OCI-LY7 (cell line): ENCODE data around the gene CHM. TPM values are rescaled to one million over a fixed set of nuclear protein-coding genes. Genes with fewer than 3 reads are reported as not detected.
"Not testable (repeated sequence)": the region's sequence is repeated elsewhere in the genome, so short reads cannot be mapped to it uniquely, and the experiment has no call there.

Source experiments
- BruUV-seq: library from RNA; stranded (reverse); fragments of 400-500 nt; replicated peaks from 2 replicates; lab custom pipeline; 2021; lab: Mats Ljungman, UMichigan
- CTCF ChIA-PET: fragments of 300-600 bp; sonication (Branson Sonifier 250); formaldehyde crosslinking; loops from one replicate; lab custom pipeline; 2022; ENCODE audit warnings: antibody characterized with exemption; ENCODE audit not compliant: unreplicated experiment; lab: Charles Lee
- POLR2A ChIA-PET: fragments of 300-600 bp; sonication (Branson Sonifier 250); formaldehyde crosslinking; loops from one replicate; lab custom pipeline; 2022; ENCODE audit warnings: antibody characterized with exemption; lab: Charles Lee
- DNase-seq: peaks from one replicate; pipeline ENCODE4 v3.0.0-alpha.2; 2015; ENCODE audit warnings: low spot score
- H2AFZ ChIP-seq: fragments of 200-600 bp; sonication (generic), shearing (Covaris generic); 2 replicates; pipeline ENCODE4 v1.6.1; 2014; ENCODE audit warnings: mild to moderate bottlenecking, antibody characterized with exemption, low read length, moderate library complexity
- H3K27ac ChIP-seq: fragments of 200-600 bp; sonication (generic); 2 replicates; pipeline ENCODE4 v1.5.1; 2014; ENCODE audit warnings: mixed run types, low read depth, mild to moderate bottlenecking, moderate library complexity, low read length, inconsistent platforms; ENCODE audit not compliant: poor library complexity, severe bottlenecking
- H3K36me3 ChIP-seq: fragments of 200-600 bp; sonication (generic); 2 replicates; pipeline ENCODE4 v1.6.1; 2014; ENCODE audit warnings: mild to moderate bottlenecking, antibody characterized with exemption, low read length, moderate library complexity, mixed read lengths; ENCODE audit not compliant: insufficient read depth
- H3K4me1 ChIP-seq: fragments of 200-600 bp; sonication (generic); 2 replicates; pipeline ENCODE4 v1.5.1; 2014; ENCODE audit warnings: mild to moderate bottlenecking, low read length; ENCODE audit not compliant: insufficient read depth, poor library complexity, severe bottlenecking
- H3K4me2 ChIP-seq: fragments of 200-600 bp; sonication (generic); 2 replicates; pipeline ENCODE4 v1.6.1; 2014; ENCODE audit warnings: mild to moderate bottlenecking, low read length
- H3K4me3 ChIP-seq: fragments of 200-600 bp; sonication (generic); 2 replicates; pipeline ENCODE4 v1.5.1; 2014; ENCODE audit warnings: mild to moderate bottlenecking, low read depth, low read length; ENCODE audit not compliant: poor library complexity, severe bottlenecking
- H3K79me2 ChIP-seq: fragments of 200-600 bp; sonication (generic); 2 replicates; pipeline ENCODE4 v1.6.1; 2016; ENCODE audit warnings: low read depth, mild to moderate bottlenecking, low read length, moderate library complexity, mixed read lengths; ENCODE audit not compliant: insufficient read depth
- H3K9me2 ChIP-seq: fragments of 200-600 bp; sonication (generic); 2 replicates; pipeline ENCODE4 v1.6.1; 2016; ENCODE audit warnings: mild to moderate bottlenecking, low read length, mixed read lengths; ENCODE audit not compliant: insufficient read depth
- H3K9me3 ChIP-seq: fragments of 200-600 bp; sonication (generic); 2 replicates; pipeline ENCODE4 v1.6.1; 2014; ENCODE audit warnings: mild to moderate bottlenecking, mixed run types, low read length, mixed read lengths
- H4K20me1 ChIP-seq: fragments of 200-600 bp; sonication (generic); 2 replicates; pipeline ENCODE4 v1.6.1; 2014; ENCODE audit warnings: mild to moderate bottlenecking, antibody characterized with exemption, low read length, moderate library complexity, mixed read lengths; ENCODE audit not compliant: insufficient read depth
- CTCF ChIP-seq: fragments of 200-600 bp; sonication (generic); conservative IDR thresholded peaks from 2 replicates; pipeline ENCODE4 v1.5.1; 2014; ENCODE audit warnings: mild to moderate bottlenecking, antibody characterized with exemption, low read length, moderate library complexity, mixed read lengths
- EZH2phosphoT487 ChIP-seq: fragments of 200-600 bp; sonication (generic); IDR thresholded peaks from 2 replicates; pipeline ENCODE4 v1.6.1; 2018; ENCODE audit warnings: low read depth, borderline replicate concordance, mild to moderate bottlenecking, mixed run types, antibody characterized with exemption, low read length, moderate library complexity, mixed read lengths
- intact Hi-C: fragments of 100-400 bp; cut with micrococcal nuclease; formaldehyde crosslinking; loops from one replicate; pipeline ENCODE4 v1.10.0; 2022; ENCODE audit not compliant: unreplicated experiment
- total RNA-seq, 2 experiments: library from RNA; depleted of rRNA in 1 of 2; stranded (reverse); fragments of >200 nt in 1 of 2; shearing (Covaris generic) in 1 of 2; gene quantifications; 2 replicates each; pipeline ENCODE4 v1.2.3, GENCODE V29; 2014 to 2022

Gene CHM
- total RNA-seq, 2 experiments from 2014 or later = 4.8 to 15.7 TPM

- Histone ChIP-seq H3K27ac (no peak overlapping the region), H3K4me1 (no peaks in the 10 kb centered on the region), H3K79me2 (no peaks in the 10 kb centered on the region), H3K9me2 (no peaks in the 10 kb centered on the region), H4K20me1 (no peaks in the 10 kb centered on the region), H3K9me3 (no peaks in the 10 kb centered on the region), H2AFZ (no peak overlapping the region), H3K4me3 (no peak overlapping the region), H3K36me3 (no peaks in the 10 kb centered on the region), H3K4me2 (no peak overlapping the region)
- no peak for DNase-seq
- ChIA-PET POLR2A (no interaction called here), CTCF (no interaction called here)
- BruUV-seq = no TSS peak
- intact Hi-C loops = no loop called here
- TF ChIP-seq EZH2phosphoT487 (no peak), CTCF (no peak)
Observed at GRCh38 chrX:86023811-86024210, 23.5 kb downstream of the CHM start.

GRCh38 chrX:86021652-86022289, 25.6 kb downstream of the CHM start:
- intact Hi-C loops = no loop called here
- Histone ChIP-seq H3K9me2 (no peaks in the 10 kb centered on the region), H4K20me1 (no peaks in the 10 kb centered on the region), H3K79me2 (no peaks in the 10 kb centered on the region), H3K9me3 (no peaks in the 10 kb centered on the region), H2AFZ (no peak overlapping the region), H3K27ac (no peak overlapping the region), H3K36me3 (no peaks in the 10 kb centered on the region), H3K4me1 (no peaks in the 10 kb centered on the region), H3K4me2 (no peak overlapping the region), H3K4me3 (no peak overlapping the region)
- CTCF ChIA-PET = no interaction called here
- POLR2A ChIA-PET = no interaction called here
- DNase-seq = no peak
- TF ChIP-seq CTCF (no peak), EZH2phosphoT487 (no peak)
- no TSS peak for BruUV-seq

- Histone ChIP-seq H3K4me3 (no peak overlapping the region), H3K27ac (no peak overlapping the region), H3K9me3 (no peaks in the 10 kb centered on the region), H3K36me3 (no peaks in the 10 kb centered on the region), H3K9me2 (no peaks in the 10 kb centered on the region), H4K20me1 (no peaks in the 10 kb centered on the region), H3K4me1 (no peaks in the 10 kb centered on the region), H2AFZ (no peak overlapping the region), H3K4me2 (no peak overlapping the region), H3K79me2 (no peaks in the 10 kb centered on the region)
- TF ChIP-seq EZH2phosphoT487 = no peak
- TF ChIP-seq CTCF = no peak
- intact Hi-C loops = no loop called here
- POLR2A ChIA-PET = no interaction called here
- DNase-seq = no peak
- BruUV-seq = no TSS peak
- CTCF ChIA-PET = no interaction called here
Observed at GRCh38 chrX:86016139-86016538, 31.2 kb downstream of the CHM start.

- H3K27ac ChIP-seq, DNase-seq, H4K20me1 ChIP-seq, H3K9me2 ChIP-seq, H3K4me2 ChIP-seq, H3K9me3 ChIP-seq, BruUV-seq, H2AFZ ChIP-seq, POLR2A ChIA-PET, H3K4me3 ChIP-seq, intact Hi-C loops, CTCF ChIA-PET, H3K36me3 ChIP-seq, H3K4me1 ChIP-seq, H3K79me2 ChIP-seq: not testable (repeated sequence)
Observed at GRCh38 chrX:86014959-86015358, 32.4 kb downstream of the CHM start.
